ENCODE results near the gene CD59. TPM values are rescaled to one million over a fixed set of nuclear protein-coding genes. Genes with fewer than 3 reads are reported as not detected.

CD59 gene
- total RNA-seq, 2 experiments from 2014 or later = 35.2 to 37.8 TPM

- H3K4me3 ChIP-seq (ENCODE audit: low read length) = no peak overlapping the region
- H3K27ac ChIP-seq (ENCODE audit: low read depth in 1 of 2, low read length in 2 of 2) = no peak overlapping the region
- intact Hi-C loops (cut with DNase I, micrococcal nuclease) = no loop called here
- no peaks in the 10 kb centered on the region for H3K9me3 ChIP-seq (ENCODE audit: control insufficient read depth in 1 of 2, insufficient read depth in 1 of 2, low read length in 2 of 2)
- H3K4me1 ChIP-seq (ENCODE audit: insufficient read depth, low read length) = peaks cover 17% of the 10 kb centered on the region
- ChIA-PET POLR2A (interaction anchor here (1.1 kb wide), 1 partner anchor 14 kb away, joined by 4 read pairs; the partner anchor contains the start of gene CD59), CTCF (interaction anchor here (0.6 kb wide), 1 partner anchor 711 kb away, joined by 3 read pairs; no protein-coding TSS in a partner anchor)
- H3K36me3 ChIP-seq (ENCODE audit: insufficient read depth, low read length) = peaks cover 35% of the 10 kb centered on the region
- ATAC-seq (ENCODE audit: poor library complexity) (no peak), DNase-seq (peak in 1 of 14 experiments; percentile 36)
- no peaks in the 10 kb centered on the region for H3K27me3 ChIP-seq (ENCODE audit: control insufficient read depth in 1 of 2, insufficient read depth in 2 of 2, low read length in 2 of 2)
- Mint-ChIP-seq H3K9me3 (no peaks in the 10 kb centered on the region), H3K4me1 (ENCODE audit: low read depth) (peaks cover 38% of the 10 kb centered on the region), H3K27me3 (no peaks in the 10 kb centered on the region), H3K27ac (no peak overlapping the region), H3K4me3 (no peak overlapping the region), H3K36me3 (ENCODE audit: low read depth) (peaks cover 36% of the 10 kb centered on the region)
- no peak for TF ChIP-seq CTCF (IDR thresholded peaks at IDR 0.05)
Observed at GRCh38 chr11:33722590-33723234, 13.5 kb downstream of the CD59 start.

- Histone ChIP-seq H3K27me3 (ENCODE audit: control insufficient read depth in 1 of 2, insufficient read depth in 2 of 2, low read length in 2 of 2) (no peaks in the 10 kb centered on the region), H3K9me3 (ENCODE audit: control insufficient read depth in 1 of 2, insufficient read depth in 1 of 2, low read length in 2 of 2) (no peaks in the 10 kb centered on the region), H3K36me3 (ENCODE audit: insufficient read depth, low read length) (peaks cover 42% of the 10 kb centered on the region), H3K27ac (ENCODE audit: low read depth in 1 of 2, low read length in 2 of 2) (no peak overlapping the region), H3K4me1 (ENCODE audit: insufficient read depth, low read length) (peaks cover 17% of the 10 kb centered on the region), H3K4me3 (ENCODE audit: low read length) (no peak overlapping the region)
- no peak for DNase-seq
- CTCF ChIA-PET = interaction anchor here (0.6 kb wide), 1 partner anchor 711 kb away, joined by 3 read pairs; no protein-coding TSS in a partner anchor
- intact Hi-C loops (cut with DNase I, micrococcal nuclease) = no loop called here
- Mint-ChIP-seq H3K27me3 (no peaks in the 10 kb centered on the region), H3K36me3 (ENCODE audit: low read depth) (peaks cover 43% of the 10 kb centered on the region), H3K27ac (no peak overlapping the region), H3K4me3 (no peak overlapping the region), H3K4me1 (ENCODE audit: low read depth) (peaks cover 31% of the 10 kb centered on the region), H3K9me3 (no peaks in the 10 kb centered on the region)
- no peak for TF ChIP-seq CTCF (IDR thresholded peaks at IDR 0.05)
- POLR2A ChIA-PET = interaction anchor here (1.1 kb wide), 1 partner anchor 14 kb away, joined by 4 read pairs; the partner anchor contains the start of gene CD59
- ATAC-seq (ENCODE audit: poor library complexity) = no peak
Observed at GRCh38 chr11:33721984-33722383, 14.2 kb downstream of the CD59 start.

- no peak for TF ChIP-seq CTCF (IDR thresholded peaks at IDR 0.05)
- POLR2A ChIA-PET = interaction anchor here (1.1 kb wide), 1 partner anchor 15 kb away, joined by 4 read pairs; the partner anchor contains the start of gene CD59
- ATAC-seq (ENCODE audit: poor library complexity) (no peak), DNase-seq (no peak)
- no peak overlapping the region for H3K4me3 Mint-ChIP-seq
- CTCF ChIA-PET = no interaction called here
- Histone ChIP-seq H3K4me1 (ENCODE audit: insufficient read depth, low read length) (peaks cover 17% of the 10 kb centered on the region), H3K4me3 (ENCODE audit: low read length) (no peak overlapping the region), H3K27ac (ENCODE audit: low read depth in 1 of 2, low read length in 2 of 2) (no peak overlapping the region), H3K27me3 (ENCODE audit: control insufficient read depth in 1 of 2, insufficient read depth in 2 of 2, low read length in 2 of 2) (no peaks in the 10 kb centered on the region), H3K36me3 (ENCODE audit: insufficient read depth, low read length) (peaks cover 48% of the 10 kb centered on the region), H3K9me3 (ENCODE audit: control insufficient read depth in 1 of 2, insufficient read depth in 1 of 2, low read length in 2 of 2) (no peaks in the 10 kb centered on the region)
- H3K27me3 Mint-ChIP-seq = no peaks in the 10 kb centered on the region
- no peaks in the 10 kb centered on the region for H3K9me3 Mint-ChIP-seq
- intact Hi-C loops (cut with DNase I, micrococcal nuclease) = no loop called here
- no peak overlapping the region for H3K27ac Mint-ChIP-seq
- H3K4me1 Mint-ChIP-seq (ENCODE audit: low read depth) = peaks cover 26% of the 10 kb centered on the region
- peaks cover 48% of the 10 kb centered on the region for H3K36me3 Mint-ChIP-seq (ENCODE audit: low read depth)
Observed at GRCh38 chr11:33721426-33721825, 14.8 kb downstream of the CD59 start.

All from CD4-positive, alpha-beta T cell (primary cell).